ENCODE measurements around the gene DCUN1D3. TPM values are rescaled to one million over a fixed set of nuclear protein-coding genes. Genes with fewer than 3 reads are reported as not detected.

The DCUN1D3 gene
- total and polyA plus RNA-seq, 2 donors (not counting 3 experiments of a cell fraction or from before 2014, with no cell fraction given) = 10.4 to 35.0 TPM

- no peaks in the 10 kb centered on the region for H3K9me1 ChIP-seq (replicated peaks; ENCODE audit: control insufficient read depth, extremely low read depth, insufficient read depth, low read length)
- H3K4me3 ChIP-seq (replicated peaks in 1 of 3; ENCODE audit: insufficient read depth in 1 of 3, low read depth in 1 of 3, low read length in 3 of 3) = no peak overlapping the region
- peak overlapping the region; percentile 97 for H3K27ac ChIP-seq (ENCODE audit: insufficient read depth, low read depth, low read length)
- H3K27me3 ChIP-seq (ENCODE audit: control insufficient read depth in 2 of 2, insufficient read depth in 2 of 2, low read length in 2 of 2) = no peaks in the 10 kb centered on the region
- no peaks in the 10 kb centered on the region for H3K9me3 ChIP-seq (replicated peaks; ENCODE audit: control insufficient read depth, insufficient read depth, low read length)
- TF ChIP-seq POLR2A (IDR thresholded peaks at IDR 0.05; ENCODE audit: low read depth, low read length) = peak; percentile 42
- TF ChIP-seq MAX (IDR thresholded peaks at IDR 0.05; ENCODE audit: insufficient read depth, insufficient read length) = no peak
- no peak for TF ChIP-seq EZH2 (IDR thresholded peaks at IDR 0.05; ENCODE audit: borderline replicate concordance, low read depth, low read length, severe bottlenecking)
- TF ChIP-seq CTCF (IDR thresholded peaks at IDR 0.05; ENCODE audit: extremely low read depth in 1 of 2, insufficient read depth in 1 of 2, low read depth in 1 of 2, low read length in 2 of 2) = no peak
- peak; percentile 87 for TF ChIP-seq MYC (IDR thresholded peaks at IDR 0.05; ENCODE audit: low read depth, low read length)
- TF ChIP-seq FOS (IDR thresholded peaks at IDR 0.05; ENCODE audit: borderline replicate concordance, insufficient read depth, low read length) = peak; percentile 84
- peak; percentile 81 for TF ChIP-seq GATA2 (IDR thresholded peaks at IDR 0.05; ENCODE audit: insufficient read depth, insufficient read length, low read depth, low read length)
- TF ChIP-seq POLR2AphosphoS5 (IDR thresholded peaks at IDR 0.05; ENCODE audit: insufficient read depth, low read depth, low read length) = peak; percentile 91
- TF ChIP-seq JUN (IDR thresholded peaks at IDR 0.05; ENCODE audit: borderline replicate concordance, insufficient read depth, insufficient read length, low read depth) = peak; percentile 70
- intact Hi-C loops (cut with micrococcal nuclease) (loop anchor here (1.0 to 5.0 kb wide), 3 partner anchors 12 to 216 kb away; partner anchors contain the start of genes DCUN1D3 and LYRM1), dilution Hi-C loops (cut with MboI; ENCODE audit: extremely low pct_ligation_motif_present, low sequenced_read_pairs) (no loop called here)
- POLR2A ChIA-PET = interaction anchor here (1.5 kb wide), 1 partner anchor 34 kb away, joined by 12 read pairs; the partner anchor contains the start of genes DCUN1D3 and LYRM1
- H4K20me1 ChIP-seq (replicated peaks; ENCODE audit: control insufficient read depth, extremely low read depth, insufficient read depth, low read length) = no peaks in the 10 kb centered on the region
- no TSS peak for BruUV-seq (replicated peaks)
- H3K9ac ChIP-seq (replicated peaks; ENCODE audit: extremely low read depth, insufficient read depth, low read length) = peak overlapping the region; percentile 82
- H3K4me2 ChIP-seq (ENCODE audit: insufficient read depth, low read length) = peak overlapping the region; percentile 35
- peaks cover 55% of the 10 kb centered on the region for H3K4me1 ChIP-seq (ENCODE audit: control insufficient read depth, extremely low read depth, insufficient read depth, low read length)
- CTCF ChIA-PET = interaction anchor here (0.9 to 6.4 kb wide), 11 partner anchors 9 to 60 kb away, joined by 3 to 37 read pairs (median 5); partner anchors contain the start of genes ERI2, LYRM1 and REXO5
- peak; percentile 90 for DNase-seq (ENCODE audit: low read depth, low spot score)
- H3K79me2 ChIP-seq (ENCODE audit: control insufficient read depth, insufficient read depth, low read length) = peaks cover 87% of the 10 kb centered on the region
- no peak overlapping the region for H2AFZ ChIP-seq (ENCODE audit: low read depth, low read length)
- peak; percentile 93 for FAIRE-seq
- peaks cover 4 to 10% of the 10 kb centered on the region in 2 experiments for H3K36me3 ChIP-seq (ENCODE audit: control insufficient read depth in 2 of 2, extremely low read depth in 1 of 2, insufficient read depth in 2 of 2, low read length in 2 of 2)
These were observed 33.9 kb downstream of the DCUN1D3 start for GRCh38 chr16:20866145-20866772.

Measured in endothelial cell of umbilical vein (primary cell).